ENCODE results near the gene GCGR.

GCGR gene

GRCh38 chr17:81812571-81813370 lies 8.8 kb downstream of the GCGR start:
- no peak for FAIRE-seq

GRCh38 chr17:81813371-81813684 lies 9.4 kb downstream of the GCGR start:
- no peak for FAIRE-seq

DNA sequence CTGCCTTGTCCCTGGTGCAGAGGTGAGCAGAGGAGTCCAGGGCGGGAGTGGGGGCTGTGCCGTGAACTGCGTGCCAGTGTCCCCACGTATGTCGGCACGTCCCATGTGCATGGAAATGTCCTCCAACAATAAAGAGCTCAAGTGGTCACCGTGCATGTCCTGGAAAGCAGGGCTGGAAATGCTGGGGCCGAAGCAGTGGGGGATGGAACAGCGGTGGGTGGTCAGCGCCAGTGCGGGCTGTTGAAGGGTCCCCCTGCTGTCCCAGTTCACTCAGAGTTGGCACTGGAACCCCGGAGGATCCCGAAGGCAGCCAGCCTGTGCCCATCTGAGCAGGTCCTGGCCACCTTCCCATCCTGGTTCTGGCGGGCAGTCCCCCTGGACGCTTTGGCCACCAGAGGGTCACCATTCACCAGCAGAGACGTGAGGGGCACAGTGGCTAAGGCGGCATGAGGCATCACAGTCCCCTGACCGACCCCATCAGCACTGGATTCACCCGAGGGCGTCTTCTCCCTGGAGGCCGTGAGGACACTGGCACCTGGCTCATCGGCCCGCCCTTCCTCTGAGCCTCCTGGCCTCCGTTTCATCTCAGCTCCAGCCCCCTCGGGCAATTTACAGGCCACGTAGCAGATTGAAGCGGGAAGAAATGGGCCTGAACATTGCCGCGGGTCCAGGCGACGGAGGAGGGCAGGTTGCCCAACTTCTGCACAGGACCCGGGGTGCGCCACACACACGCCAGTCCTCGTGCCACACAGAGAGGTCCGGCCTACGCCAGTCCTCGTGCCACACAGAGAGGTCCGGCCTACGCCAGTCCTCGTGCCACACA lies 10.1 kb downstream of the GCGR start:
- FAIRE-seq = no peak

DNA sequence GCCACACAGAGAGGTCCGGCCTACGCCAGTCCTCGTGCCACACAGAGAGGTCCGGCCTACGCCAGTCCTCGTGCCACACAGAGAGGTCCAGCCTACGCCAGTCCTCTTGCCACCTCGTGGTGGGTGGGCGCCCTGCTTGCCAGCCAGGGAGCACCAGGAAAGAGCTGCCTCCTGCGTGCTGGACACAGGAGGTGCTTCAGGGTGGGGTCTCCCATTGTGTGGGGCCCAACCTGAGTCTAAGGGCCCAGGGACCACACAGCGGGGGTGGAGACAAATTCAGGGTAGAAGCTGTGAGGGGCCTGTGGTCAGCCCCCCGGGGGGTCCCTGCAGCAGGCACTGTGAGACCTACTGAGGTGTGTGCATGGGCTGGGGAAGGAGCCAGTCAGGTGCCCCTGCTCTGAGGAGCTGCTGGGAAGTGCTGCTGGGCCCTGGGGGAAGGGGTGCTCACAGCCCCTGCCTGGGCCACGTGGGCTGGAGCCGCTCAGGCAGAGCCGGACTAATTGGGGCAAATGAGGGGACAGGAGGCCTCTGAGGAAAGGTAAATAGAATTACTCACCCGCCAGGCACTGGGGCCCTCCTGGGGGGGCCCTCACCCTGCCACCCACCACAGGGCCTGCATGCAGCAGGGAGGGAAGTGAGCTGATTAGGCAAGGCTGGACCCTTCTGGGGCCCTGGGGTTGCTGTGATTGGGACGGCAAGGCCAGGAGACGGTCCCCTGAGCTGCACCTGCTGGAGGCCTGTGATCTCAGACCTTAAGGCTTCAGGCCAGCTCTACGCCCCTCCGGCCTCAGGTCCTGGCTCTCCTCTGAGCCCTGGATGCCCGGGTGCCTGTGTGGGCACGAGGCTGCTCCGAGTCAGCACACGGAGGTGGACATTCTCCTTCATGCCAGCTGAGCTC lies 11.0 kb downstream of the GCGR start:
- FAIRE-seq = no peak

GRCh38 chr17:81815646-81815986 lies 11.7 kb downstream of the GCGR start:
- FAIRE-seq = no peak

GRCh38 chr17:81817758-81818147 lies 13.8 kb downstream of the GCGR start:
- no peak for FAIRE-seq

DNA sequence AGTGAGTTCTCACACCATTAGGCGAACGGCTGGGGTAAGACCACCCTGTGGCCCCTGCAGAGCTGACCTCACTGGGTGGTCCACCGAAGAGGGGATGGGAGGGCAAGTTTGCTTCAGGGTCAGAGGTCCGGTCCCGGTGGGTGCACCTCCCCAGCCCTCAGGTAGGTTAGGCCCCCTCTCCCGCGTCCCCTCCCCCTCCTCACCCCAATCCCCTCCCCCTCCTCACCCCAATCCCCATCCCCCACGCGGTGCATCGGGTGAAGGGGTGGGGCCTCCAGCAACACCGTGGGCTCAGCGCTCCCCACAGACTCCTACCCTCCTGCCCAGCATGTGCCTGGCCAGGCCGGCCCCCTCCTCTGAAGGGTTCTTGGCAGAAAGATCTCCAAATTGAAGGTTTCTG lies 15.8 kb downstream of the GCGR start:
- no peak for FAIRE-seq

GRCh38 chr17:81821147-81821546 lies 17.2 kb downstream of the GCGR start:
- no peak for FAIRE-seq

GRCh38 chr17:81821603-81822311 lies 17.8 kb downstream of the GCGR start:
- no peak for FAIRE-seq

DNA sequence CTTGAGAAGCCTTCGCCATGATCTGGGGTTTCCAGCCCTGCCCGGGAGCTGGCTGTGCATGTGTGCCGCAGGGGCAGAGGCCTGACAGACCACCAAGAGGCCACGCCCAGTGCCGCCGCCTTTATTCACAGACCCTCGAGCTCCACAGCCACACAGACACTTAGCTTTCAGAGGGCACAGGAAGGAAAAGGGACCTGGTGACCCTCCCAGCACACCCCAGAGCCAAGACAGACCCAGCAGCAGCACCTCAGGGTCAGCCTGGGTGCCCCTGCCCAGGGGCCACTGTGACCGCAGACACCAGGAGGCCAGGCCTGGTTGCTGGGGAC lies 18.3 kb downstream of the GCGR start:
- no peak for FAIRE-seq

- no peak for FAIRE-seq
Measured at GRCh38 chr17:81822996-81823819, 19.3 kb downstream of the GCGR start.

DNA sequence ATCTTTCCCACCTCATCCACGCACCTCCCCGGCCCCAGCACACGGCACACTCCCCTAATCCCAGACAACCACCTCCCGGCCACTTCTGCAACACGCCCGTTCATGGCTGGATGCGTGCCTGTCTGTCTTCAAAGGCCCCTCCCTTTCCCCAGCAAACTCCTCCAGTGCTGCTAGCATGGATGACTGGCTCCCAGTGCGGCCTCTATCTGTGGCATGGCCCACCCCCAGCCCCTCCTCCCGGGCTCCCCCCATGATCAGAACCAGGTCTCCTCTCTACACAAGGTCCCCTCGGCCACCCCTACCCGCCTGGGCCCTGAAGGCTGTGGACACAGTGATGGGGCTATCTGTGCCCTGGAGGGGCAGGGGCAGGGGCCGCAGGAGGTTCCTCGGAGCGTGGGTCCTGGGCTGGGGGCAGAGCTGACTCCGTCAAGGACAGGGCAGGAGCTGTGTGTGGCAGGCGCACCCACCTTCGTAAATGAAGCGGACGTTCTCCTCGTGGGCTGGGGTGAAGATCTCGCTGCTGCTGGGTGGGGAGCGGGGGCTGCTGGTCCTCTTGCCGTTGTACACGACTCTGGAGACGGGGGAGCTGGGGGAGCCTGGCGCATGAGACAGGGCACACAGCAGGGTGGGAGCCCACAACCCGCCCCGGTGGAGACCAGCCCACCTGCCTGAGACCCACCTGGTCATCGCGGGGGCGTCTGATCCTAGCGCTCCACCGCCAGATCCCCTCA lies 20.0 kb downstream of the GCGR start:
- FAIRE-seq = no peak

GRCh38 chr17:81824595-81824994 lies 20.6 kb downstream of the GCGR start:
- no peak for FAIRE-seq

DNA sequence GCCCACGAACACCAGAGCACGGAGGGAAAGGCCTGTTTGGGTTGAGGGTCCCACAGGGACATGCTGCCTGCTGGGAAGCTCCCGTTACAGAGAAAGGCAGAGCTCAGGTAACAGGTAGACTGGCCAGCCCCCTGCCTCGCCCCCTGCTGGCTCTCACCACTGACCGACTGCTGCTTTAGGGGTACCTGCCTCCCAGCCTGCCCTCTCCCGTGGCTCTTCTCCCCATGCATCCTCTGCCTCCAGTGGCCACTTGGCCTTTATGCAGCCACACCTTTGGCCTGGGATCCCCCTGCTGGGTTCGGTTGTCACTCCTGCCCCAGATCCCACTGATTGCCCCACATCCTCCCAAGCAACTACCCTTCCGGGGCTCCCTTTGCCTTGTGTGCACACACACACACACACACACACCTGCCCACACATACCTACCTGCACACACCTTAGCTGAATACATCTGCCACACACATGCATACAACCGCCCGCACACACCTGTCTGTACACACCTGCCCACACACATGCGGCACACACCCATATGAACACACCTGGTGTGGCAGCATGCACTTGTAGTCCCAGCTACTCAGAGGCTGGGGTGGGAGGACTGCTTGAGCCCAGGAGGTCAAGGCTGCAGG lies 22.0 kb downstream of the GCGR start:
- no peak for FAIRE-seq

DNA sequence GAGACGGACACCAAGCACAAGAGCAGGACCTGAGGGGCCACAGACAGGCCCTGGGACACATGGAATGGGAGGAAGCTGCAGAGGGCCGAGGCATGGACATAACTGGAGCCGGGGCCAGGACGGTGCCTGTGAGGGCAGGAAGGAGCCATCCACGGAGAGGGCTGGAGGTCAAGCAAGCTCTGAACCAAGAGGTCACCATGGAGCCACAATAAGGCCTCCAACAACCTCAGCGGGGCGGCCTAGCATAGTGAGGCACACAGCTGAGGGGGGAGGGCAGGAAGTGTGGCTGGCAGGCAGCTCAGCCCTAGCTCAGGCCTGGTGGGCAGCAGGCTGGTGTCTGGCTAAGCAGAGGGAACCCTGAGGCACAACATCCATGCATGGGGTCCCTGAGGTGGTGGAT lies 24.7 kb downstream of the GCGR start:
- no peak for FAIRE-seq

- FAIRE-seq = no peak
Measured at GRCh38 chr17:81829858-81830257, 25.9 kb downstream of the GCGR start.

DNA sequence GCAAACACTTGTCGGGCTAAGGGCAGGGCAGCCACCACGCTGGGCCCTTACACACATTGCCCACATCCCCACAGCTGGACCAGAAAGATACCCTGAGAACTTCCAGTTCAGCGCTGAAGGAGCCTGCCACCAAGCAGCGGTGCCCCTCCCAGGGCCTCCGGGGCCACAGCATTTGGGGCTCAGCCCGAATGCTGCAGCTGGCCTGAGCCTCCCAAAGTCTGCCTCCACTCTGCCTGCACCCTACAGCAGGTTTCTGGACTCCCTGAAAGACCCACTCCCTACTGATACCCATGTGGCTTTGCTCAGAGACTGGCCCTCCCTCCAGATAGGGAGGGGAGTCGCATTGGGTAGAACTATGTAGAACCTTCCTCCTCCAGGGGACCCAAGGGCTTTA lies 27.6 kb downstream of the GCGR start:
- no peak for FAIRE-seq

GRCh38 chr17:81831957-81832607 lies 28.1 kb downstream of the GCGR start:
- no peak for FAIRE-seq

GRCh38 chr17:81832608-81833159 lies 28.7 kb downstream of the GCGR start:
- FAIRE-seq = no peak
